Right lobe of liver (tissue), 4 donors: Measurements from ENCODE around the gene PRAC2.

Source experiments
- CTCF ChIP-seq, 4 donors: fragments of 200-600 bp in 3 of 4; fragments of 450-650 bp in 1 of 4; IDR thresholded peaks; one replicate each; pipeline versions ENCODE4 v1.5.1 to v1.8.0; 2016 to 2022; ENCODE audit warnings: antibody characterized with exemption in 4 of 4, mild to moderate bottlenecking in 2 of 4
- POLR2A ChIP-seq: fragments of 450-650 bp; IDR thresholded peaks from one replicate; pipeline ENCODE4 v1.6.1; 2017; ENCODE audit warnings: antibody characterized with exemption, mild to moderate bottlenecking
- donor health status: DM: no; HTN: no; CAD: no.
- donor health status: DM: no; HTN: no; CAD: no.
- donor health status: DM: no; HTN: yes; CAD: no.

- TF ChIP-seq CTCF (IDR thresholded peaks at IDR 0.05), result peak in 3 of 4 donors; percentile 83 to 96 (median 95)
- no peak for TF ChIP-seq POLR2A
Observed at GRCh38 chr17:48678141-48678971, 44.6 kb upstream of the PRAC2 start.
